Smooth muscle cell (in vitro differentiated cells): ENCODE results near the gene RPAP3. TPM values are rescaled to one million over a fixed set of nuclear protein-coding genes. Genes with fewer than 3 reads are reported as not detected.

Source experiments
- DNase-seq: peaks from one replicate; lab custom pipeline; 2025; ENCODE audit not compliant: unreplicated experiment; lab: John Stamatoyannopoulos, UW
- H2AFZ ChIP-seq: fragments of 200-600 bp; sonication (generic); 2 replicates; pipeline ENCODE4 v1.6.0; 2016; ENCODE audit warnings: antibody characterized with exemption, low read depth, mild to moderate bottlenecking
- H3F3A ChIP-seq: fragments of 200-600 bp; sonication (generic); 2 replicates; pipeline ENCODE4 v1.6.0; 2017; ENCODE audit warnings: antibody characterized with exemption, low read depth
- H3K27ac ChIP-seq: fragments of 200-600 bp; sonication (generic); 2 replicates; pipeline ENCODE4 v1.5.1; 2016; ENCODE audit warnings: low read depth, mild to moderate bottlenecking
- H3K27me3 ChIP-seq: fragments of 200-600 bp; sonication (generic); 2 replicates; pipeline ENCODE4 v1.6.1; 2016; ENCODE audit warnings: low read depth, mild to moderate bottlenecking
- H3K36me3 ChIP-seq: fragments of 200-600 bp; sonication (generic); 2 replicates; pipeline ENCODE4 v1.5.1; 2016; ENCODE audit warnings: low read depth
- H3K4me1 ChIP-seq: fragments of 200-600 bp; sonication (generic); 2 replicates; pipeline ENCODE4 v1.5.1; 2016; ENCODE audit warnings: low read depth
- H3K4me2 ChIP-seq: fragments of 200-600 bp; sonication (generic); 2 replicates; pipeline ENCODE4 v1.6.0; 2016; ENCODE audit warnings: mild to moderate bottlenecking
- H3K4me3 ChIP-seq: fragments of 200-600 bp; sonication (generic); 2 replicates; pipeline ENCODE4 v1.5.1; 2016; ENCODE audit warnings: mild to moderate bottlenecking
- H3K79me2 ChIP-seq: fragments of 200-600 bp; sonication (generic); 2 replicates; pipeline ENCODE4 v1.6.0; 2016; ENCODE audit warnings: low read depth, mild to moderate bottlenecking
- H3K9ac ChIP-seq: fragments of 200-600 bp; sonication (generic); 2 replicates; pipeline ENCODE4 v1.6.0; 2016; ENCODE audit warnings: low read depth
- H3K9me3 ChIP-seq: fragments of 200-600 bp; sonication (generic); replicated peaks from 2 replicates; pipeline ENCODE4 v1.5.1; 2016; ENCODE audit warnings: low read depth
- H4K20me1 ChIP-seq: fragments of 200-600 bp; sonication (generic); 2 replicates; pipeline ENCODE4 v1.6.0; 2016; ENCODE audit warnings: low read depth
- CTCF ChIP-seq: fragments of 200-600 bp; sonication (generic); IDR thresholded peaks from 2 replicates; pipeline ENCODE4 v1.5.1; 2017; ENCODE audit warnings: borderline replicate concordance, mild to moderate bottlenecking, antibody characterized with exemption; ENCODE audit not compliant: insufficient read depth, poor library complexity, severe bottlenecking
- WGBS: methylation state at CpG from one replicate; pipeline ENCODE4 v1.1.7; 2016; ENCODE audit warnings: low lambda C conversion rate; 5-methylcytosine and 5-hydroxymethylcytosine counted together
- polyA plus RNA-seq: library from polyadenylated mRNA; unstranded; fragments of >200 nt; fragmentation: Nextera tagmentation; extraction: Ambion mirVana; gene quantifications from 2 replicates; pipeline ENCODE4 v1.2.1, GENCODE V29; 2016
- total RNA-seq: library from RNA; depleted of rRNA; stranded (reverse); fragments of >200 nt; gene quantifications from 2 replicates; pipeline ENCODE4 v1.2.3, GENCODE V29; 2014

RPAP3 gene
- total and polyA plus RNA-seq, 2 experiments from 2014 or later: 17.0 to 23.0 TPM

- Histone ChIP-seq H2AFZ (no peak overlapping the region), H3K27ac (no peak overlapping the region)
- WGBS: 100% methylated on average over 2 of the region's 2 CpGs
Measured at GRCh38 chr12:47689215-47689614, 16.6 kb downstream of the RPAP3 start.

GRCh38 chr12:47687636-47688035 lies 18.2 kb downstream of the RPAP3 start:
- no peaks in the 10 kb centered on the region for H3K9me3 ChIP-seq
- TF ChIP-seq CTCF: no peak
- no peak for DNase-seq
- no peak overlapping the region for H2AFZ ChIP-seq
- no peak overlapping the region for H3K27ac ChIP-seq
- no peaks in the 10 kb centered on the region for H3K4me1 ChIP-seq
- H3K79me2 ChIP-seq: no peaks in the 10 kb centered on the region
- H3K4me2 ChIP-seq: no peak overlapping the region
- no peak overlapping the region for H3K4me3 ChIP-seq
- H3F3A ChIP-seq: no peaks in the 10 kb centered on the region
- no peaks in the 10 kb centered on the region for H3K27me3 ChIP-seq
- no peaks in the 10 kb centered on the region for H4K20me1 ChIP-seq
- H3K9ac ChIP-seq: no peak overlapping the region
- H3K36me3 ChIP-seq: peaks cover 9% of the 10 kb centered on the region
- WGBS: 78% methylated on average over 3 of the region's 3 CpGs

More at GRCh38 chr12:47689215-47689614, 16.6 kb downstream of the RPAP3 start:
- DNase-seq: no peak
- Histone ChIP-seq H3K36me3 (peaks cover 9% of the 10 kb centered on the region), H3K4me1 (no peaks in the 10 kb centered on the region), H3K9ac (no peak overlapping the region), H3K9me3 (no peaks in the 10 kb centered on the region), H3K4me2 (no peak overlapping the region), H4K20me1 (no peaks in the 10 kb centered on the region), H3K4me3 (no peak overlapping the region), H3K79me2 (no peaks in the 10 kb centered on the region), H3F3A (no peaks in the 10 kb centered on the region), H3K27me3 (no peaks in the 10 kb centered on the region)
- no peak for TF ChIP-seq CTCF

GRCh38 chr12:47686645-47687240 lies 19.1 kb downstream of the RPAP3 start:
- TF ChIP-seq CTCF: peak; percentile 62
- Histone ChIP-seq H2AFZ (no peak overlapping the region), H3K4me3 (no peak overlapping the region), H3K4me2 (no peak overlapping the region), H4K20me1 (no peaks in the 10 kb centered on the region), H3F3A (no peaks in the 10 kb centered on the region), H3K27me3 (no peaks in the 10 kb centered on the region), H3K4me1 (no peaks in the 10 kb centered on the region), H3K36me3 (peaks cover 4% of the 10 kb centered on the region), H3K9me3 (no peaks in the 10 kb centered on the region), H3K27ac (no peak overlapping the region), H3K79me2 (no peaks in the 10 kb centered on the region), H3K9ac (no peak overlapping the region)
- 89% methylated on average over 4 of the region's 4 CpGs for WGBS
- no peak for DNase-seq

GRCh38 chr12:47679785-47680184 lies 26.0 kb downstream of the RPAP3 start:
- no peak overlapping the region for H3K4me3 ChIP-seq
- H3K4me1 ChIP-seq: no peaks in the 10 kb centered on the region
- H3K9ac ChIP-seq: no peak overlapping the region
- H3K27me3 ChIP-seq: no peaks in the 10 kb centered on the region
- DNase-seq: no peak
- no peaks in the 10 kb centered on the region for H4K20me1 ChIP-seq
- 93% methylated on average over 2 of the region's 2 CpGs for WGBS
- no peaks in the 10 kb centered on the region for H3K9me3 ChIP-seq
- no peak overlapping the region for H3K27ac ChIP-seq
- peaks cover 16% of the 10 kb centered on the region for H3K36me3 ChIP-seq
- H3K4me2 ChIP-seq: no peak overlapping the region
- no peak for TF ChIP-seq CTCF
- H3K79me2 ChIP-seq: no peaks in the 10 kb centered on the region
- no peaks in the 10 kb centered on the region for H3F3A ChIP-seq
- H2AFZ ChIP-seq: no peak overlapping the region
